ENCODE results near the gene MOB3A. TPM values are rescaled to one million over a fixed set of nuclear protein-coding genes. Genes with fewer than 3 reads are reported as not detected.

The MOB3A gene
- 21.4 and 24.1 TPM in 2 replicates for polyA plus RNA-seq (2012; rRNA removed)
- 10.3 and 14.6 TPM in 2 replicates for polyA plus RNA-seq (2012; cell fraction: cytosol; rRNA removed)
- 18.1 and 18.8 TPM in 2 replicates for polyA plus RNA-seq (2012; cell fraction: nucleus; rRNA removed)

DNA sequence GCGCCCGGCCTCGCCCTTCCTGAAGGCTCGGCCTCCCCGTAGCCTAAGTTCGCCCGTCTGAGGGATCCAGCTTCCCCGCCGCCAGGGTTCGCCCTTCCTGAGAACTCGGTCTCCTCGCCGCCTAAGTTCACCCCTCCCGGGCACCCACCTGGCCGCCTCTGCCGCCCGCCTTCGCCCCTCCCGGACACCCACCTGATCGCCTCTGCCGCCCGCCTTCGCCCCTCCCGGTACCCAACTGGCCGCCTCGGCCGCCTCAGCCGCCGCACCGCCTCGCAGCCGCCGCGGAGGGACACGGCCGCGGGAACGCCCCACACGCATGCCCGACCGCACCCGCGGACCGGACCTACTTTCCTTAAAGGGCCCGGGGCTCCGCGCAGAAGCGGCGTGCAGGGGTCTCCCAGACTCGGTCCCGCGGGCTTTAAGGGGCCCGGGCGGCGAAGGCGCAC, at the start of gene MOB3A:
Gene MOB3A, minus strand, starts transcription at position 293 of the 446 bp plus-strand sequence. CDS start 17,766 bp downstream, outside the sequence.
- no peak for DNase-seq
- WGBS (ENCODE audit: low lambda C conversion rate) = 1% methylated on average over 12 of the region's 56 CpGs
- Histone ChIP-seq H2AFZ (ENCODE audit: low read depth) (peak within 1 kb of the TSS; percentile 80; the same call in 1 of the 2 replicates), H3K36me3 (replicated peaks in 1 of 2; ENCODE audit: control insufficient read depth in 1 of 2, insufficient read depth in 2 of 2, low read length in 1 of 2) (peaks cover 9 to 15% of the 10 kb centered on the region in 2 experiments), H3K4me3 (ENCODE audit: low read depth in 2 of 2, low read length in 1 of 2) (peak within 1 kb of the TSS; percentile 56 to 92), H3K27me3 (ENCODE audit: insufficient read depth) (no peaks in the 10 kb centered on the region), H4K20me1 (ENCODE audit: insufficient read depth) (no peaks in the 10 kb centered on the region), H3K79me2 (ENCODE audit: insufficient read depth) (peaks cover 48% of the 10 kb centered on the region), H3K27ac (ENCODE audit: low read depth in 2 of 2, low read length in 1 of 2) (peak within 1 kb of the TSS; percentile 82 to 92), H3K9me3 (no peaks in the 10 kb centered on the region), H3K9me2 (no peaks in the 10 kb centered on the region), H3K4me2 (peak within 1 kb of the TSS; percentile 96), H3F3A (replicated peaks; ENCODE audit: insufficient read depth) (peaks cover 10% of the 10 kb centered on the region), H3K9ac (peak within 1 kb of the TSS; percentile 82), H3K4me1 (ENCODE audit: control insufficient read depth in 1 of 2, insufficient read depth in 2 of 2, low read depth in 1 of 2, low read length in 1 of 2) (peaks cover 5 to 17% of the 10 kb centered on the region in 2 experiments; a peak in 2 of 4 replicates)
- no peak for TF ChIP-seq FOXM1 (IDR thresholded peaks at IDR 0.05; ENCODE audit: low read depth)
- TF ChIP-seq MXI1 (IDR thresholded peaks at IDR 0.05; ENCODE audit: low read depth, low read length) = 0 out of 2 replicates have a peak, but pooled peaks have one; percentile 9
- TF ChIP-seq JUND (IDR thresholded peaks at IDR 0.05) = no peak
- peak; percentile 70; the same call in 1 of the 2 replicates for TF ChIP-seq YY1 (IDR thresholded peaks at IDR 0.05; ENCODE audit: low read depth)
- TF ChIP-seq MAX (IDR thresholded peaks at IDR 0.05; ENCODE audit: low read depth) = peak; percentile 93
- TF ChIP-seq TAF1 (IDR thresholded peaks at IDR 0.05; ENCODE audit: borderline replicate concordance, low read depth, low read length) = peak; percentile 68
- peak; percentile 90 for TF ChIP-seq PBX3 (IDR thresholded peaks at IDR 0.05)
- peak; percentile 97 for TF ChIP-seq CHD2 (IDR thresholded peaks at IDR 0.05; ENCODE audit: low read length, partially characterized antibody)
- TF ChIP-seq CTCF (IDR thresholded peaks at IDR 0.05) = peak; percentile 66
- peak; percentile 76; the same call in 1 of the 2 replicates for TF ChIP-seq SIN3A (IDR thresholded peaks at IDR 0.05; ENCODE audit: borderline replicate concordance, low read depth, low read length)
- TF ChIP-seq TCF12 (IDR thresholded peaks at IDR 0.05) = no peak; the same call in 1 of the 2 replicates
- 0 out of 2 replicates have a peak, but pooled peaks have one; percentile 19 for TF ChIP-seq TEAD4 (IDR thresholded peaks at IDR 0.05; ENCODE audit: borderline replicate concordance, insufficient read depth)
- TF ChIP-seq EP300 (IDR thresholded peaks at IDR 0.05; ENCODE audit: borderline replicate concordance in 1 of 2, low read depth in 1 of 2, low read length in 1 of 2) = peak in 1 of 2 experiments; percentile 86; a peak in 1 of 4 replicates
- TF ChIP-seq NRF1 (IDR thresholded peaks at IDR 0.05; ENCODE audit: low read depth, low read length) = peak; percentile 61; the same call in 1 of the 2 replicates
- ChIA-PET POLR2A (no interaction called here), CTCF (interaction anchor here (0.6 to 2.1 kb wide), 8 partner anchors 11 to 166 kb away, joined by 3 to 7 read pairs (median 4); no protein-coding TSS in a partner anchor)
